IPS-11a (cell line): ENCODE data around the gene INSR.
"Not testable (repeated sequence)": the region's sequence is repeated elsewhere in the genome, so short reads cannot be mapped to it uniquely, and the experiment has no call there.

Source experiments
- H3K4me3 ChIP-seq: one replicate; pipeline ENCODE4 v1.5.1; 2013; ENCODE audit warnings: low read depth, low read length, control low read depth

The INSR gene

DNA sequence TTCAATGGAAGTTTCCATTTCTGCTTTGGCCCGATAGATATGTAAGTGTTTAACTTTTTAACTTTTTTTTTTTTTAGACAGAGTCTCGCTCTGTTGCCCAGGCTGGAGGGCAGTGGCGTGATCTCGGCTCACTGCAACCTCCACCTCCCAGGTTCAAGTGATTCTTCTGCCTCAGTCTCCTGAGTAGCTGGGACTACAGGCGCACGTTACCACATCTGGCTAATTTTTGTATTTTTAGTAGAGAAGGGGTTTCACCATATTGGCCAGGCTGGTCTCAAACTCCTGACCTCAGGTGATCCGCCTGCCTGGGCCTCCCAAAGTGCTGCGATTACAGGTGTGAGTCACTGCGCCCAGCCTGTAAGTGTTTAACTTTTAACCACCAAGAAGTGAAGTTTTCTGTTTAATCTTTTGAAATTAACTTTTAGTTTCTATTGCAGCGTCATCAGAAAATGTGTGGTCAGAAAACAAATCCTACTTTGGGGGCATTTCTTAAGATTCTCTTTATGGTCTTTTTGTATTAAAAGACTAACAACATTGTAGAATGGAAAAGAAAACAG is 147.0 kb downstream of the INSR start:
- H3K4me3 ChIP-seq, result not testable (repeated sequence)

DNA sequence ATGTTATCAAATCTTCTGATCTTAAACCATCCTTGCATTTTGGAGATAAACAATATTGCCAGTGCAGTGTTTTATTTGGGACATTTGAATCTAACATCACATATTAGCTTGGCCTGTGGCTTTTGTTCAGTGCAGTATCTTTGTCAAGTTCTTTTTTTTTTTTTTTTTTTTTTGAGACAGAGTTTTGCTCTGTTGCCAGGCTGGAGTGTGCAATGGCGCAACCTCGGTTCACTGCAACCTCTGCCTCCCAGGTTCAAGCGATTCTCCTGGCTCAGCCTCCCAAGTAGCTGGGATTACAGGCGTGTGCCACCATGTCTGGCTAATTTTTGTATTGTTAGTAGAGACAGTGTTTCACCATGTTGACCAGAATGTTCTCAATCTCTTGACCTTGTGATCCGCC is 148.1 kb downstream of the INSR start:
- not testable (repeated sequence) for H3K4me3 ChIP-seq

DNA sequence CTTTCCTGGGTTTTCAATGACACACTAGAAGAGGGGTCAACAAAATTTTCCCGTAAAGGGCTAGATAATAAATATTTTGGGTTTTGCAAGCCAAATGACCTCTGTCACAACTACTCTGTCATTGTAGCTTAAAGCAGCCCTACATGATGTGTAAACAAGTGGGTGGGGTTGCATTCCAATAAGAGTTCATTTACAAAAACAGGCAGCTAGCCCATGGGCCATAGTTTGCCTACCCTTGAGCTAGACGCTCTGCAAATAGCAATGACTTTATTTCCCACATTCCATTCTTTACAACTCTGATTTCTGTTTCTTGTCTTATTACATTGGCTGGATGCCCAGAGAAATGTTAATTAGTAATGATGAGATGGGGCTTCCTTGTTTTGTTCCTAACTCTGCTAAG is 148.7 kb downstream of the INSR start:
- H3K4me3 ChIP-seq, result no peak overlapping the region

DNA sequence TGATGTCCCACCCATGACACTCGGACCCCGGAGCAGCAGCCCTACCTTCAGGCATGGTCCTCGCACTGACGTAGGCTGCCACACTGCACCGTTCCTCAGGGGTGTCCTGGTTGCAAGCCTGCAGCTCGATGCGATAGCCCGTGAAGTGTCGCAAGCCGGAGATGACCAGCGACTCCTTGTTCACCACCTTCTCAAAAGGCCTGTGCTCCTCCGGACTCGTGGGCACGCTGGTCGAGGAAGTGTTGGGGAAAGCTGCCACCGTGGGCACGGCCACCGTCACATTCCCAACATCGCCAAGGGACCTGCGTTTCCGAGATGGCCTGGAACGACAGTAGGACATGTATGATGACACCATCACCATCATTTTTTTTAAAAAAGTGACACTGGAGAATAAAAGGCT is 151.4 kb downstream of the INSR start:
- H3K4me3 ChIP-seq, result no peak overlapping the region

DNA sequence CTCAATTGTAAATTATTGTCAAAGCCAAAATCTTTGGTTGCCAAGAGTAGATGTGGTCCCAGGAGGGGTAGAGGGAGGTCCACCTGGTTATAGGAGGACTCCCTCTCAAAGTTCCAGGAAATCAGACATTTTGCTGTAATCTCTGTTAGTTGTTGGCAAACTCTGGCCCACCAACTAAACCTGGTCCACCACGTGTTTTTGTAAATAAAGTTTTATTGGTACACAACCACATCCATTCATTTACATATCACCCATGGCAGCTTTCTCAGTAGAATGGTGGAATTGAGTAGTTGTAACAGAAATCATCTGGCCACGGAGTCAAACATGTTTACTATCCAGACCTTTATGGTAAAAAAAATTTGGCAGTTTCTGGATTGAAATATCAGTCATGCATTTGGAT is 154.1 kb downstream of the INSR start:
- no peak overlapping the region for H3K4me3 ChIP-seq

DNA sequence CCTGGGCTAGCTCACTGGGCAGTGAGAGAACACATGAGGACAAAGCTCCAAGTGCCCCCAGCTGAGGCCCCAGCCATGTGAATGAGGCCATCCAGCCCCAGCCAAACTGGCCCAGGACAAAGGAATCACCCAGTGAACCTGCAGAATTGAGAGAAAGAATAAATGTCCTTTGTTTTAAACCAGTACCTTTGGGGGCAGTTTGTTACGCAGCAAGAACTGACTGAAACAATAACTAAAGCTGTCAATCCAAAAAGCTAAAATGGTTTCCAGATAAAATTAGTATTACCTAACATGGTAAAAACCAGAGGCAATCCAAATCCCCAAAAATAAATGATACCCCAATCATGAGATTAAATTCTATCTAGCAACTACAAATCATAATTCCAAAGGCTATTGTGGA is 155.1 kb downstream of the INSR start:
- no peak overlapping the region for H3K4me3 ChIP-seq

DNA sequence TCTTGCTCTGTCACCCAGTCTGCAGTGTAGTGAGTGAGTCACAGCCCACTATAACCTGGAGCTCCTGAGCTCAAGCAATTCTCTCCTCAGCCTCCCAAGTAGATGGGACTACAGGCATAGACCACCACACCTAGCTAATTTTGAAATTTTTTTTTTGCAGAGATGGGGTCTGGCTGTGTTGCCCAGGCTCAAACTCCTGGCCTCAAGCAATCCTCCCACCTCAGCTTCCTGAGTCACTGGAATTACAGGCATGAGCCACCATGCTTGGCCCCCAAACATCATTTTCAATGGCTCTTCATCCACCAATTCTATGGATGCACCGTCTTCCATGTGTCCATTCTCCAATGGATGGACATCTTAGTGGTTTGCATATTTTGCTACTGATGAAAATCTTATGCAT is 155.8 kb downstream of the INSR start:
- no peak overlapping the region for H3K4me3 ChIP-seq

DNA sequence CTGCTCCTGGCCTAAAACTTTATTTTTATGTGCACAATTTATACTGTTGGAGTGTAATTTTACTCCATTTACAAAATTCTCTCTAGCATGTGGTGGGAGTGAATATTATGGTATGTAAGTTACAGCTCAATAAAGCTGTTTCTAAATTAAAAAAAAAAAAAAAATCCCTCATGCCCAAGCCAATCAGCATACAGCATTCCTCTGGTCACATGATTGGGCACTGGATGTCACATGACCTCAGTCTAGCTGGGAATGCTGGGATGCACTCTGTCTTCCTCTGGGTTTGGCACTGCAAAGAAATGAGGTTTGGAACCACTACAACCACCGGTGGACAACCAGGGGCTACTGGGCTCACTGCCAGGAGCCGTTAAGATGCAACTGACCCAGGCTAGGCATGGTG is 157.1 kb downstream of the INSR start:
- no peak overlapping the region for H3K4me3 ChIP-seq

DNA sequence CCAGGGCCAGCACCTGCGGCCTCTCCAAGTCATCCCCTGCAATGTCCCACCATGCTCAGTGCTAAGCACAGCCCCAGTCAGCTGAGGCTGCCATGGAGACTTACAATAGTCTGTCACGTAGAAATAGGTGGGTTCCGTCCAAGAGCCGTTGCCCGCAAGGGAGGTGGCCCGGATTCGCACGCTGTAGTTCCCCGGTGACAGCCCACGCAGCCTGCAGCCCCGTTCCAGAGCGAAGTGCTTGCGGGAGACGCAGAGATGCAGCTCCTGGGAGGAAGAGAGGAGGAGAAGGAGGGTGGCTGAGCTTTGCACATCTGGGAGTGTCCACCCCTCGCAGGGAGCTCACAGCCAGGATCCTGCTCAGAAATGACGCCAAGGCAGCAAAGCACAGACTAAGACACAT is 162.2 kb downstream of the INSR start:
- no peak overlapping the region for H3K4me3 ChIP-seq

DNA sequence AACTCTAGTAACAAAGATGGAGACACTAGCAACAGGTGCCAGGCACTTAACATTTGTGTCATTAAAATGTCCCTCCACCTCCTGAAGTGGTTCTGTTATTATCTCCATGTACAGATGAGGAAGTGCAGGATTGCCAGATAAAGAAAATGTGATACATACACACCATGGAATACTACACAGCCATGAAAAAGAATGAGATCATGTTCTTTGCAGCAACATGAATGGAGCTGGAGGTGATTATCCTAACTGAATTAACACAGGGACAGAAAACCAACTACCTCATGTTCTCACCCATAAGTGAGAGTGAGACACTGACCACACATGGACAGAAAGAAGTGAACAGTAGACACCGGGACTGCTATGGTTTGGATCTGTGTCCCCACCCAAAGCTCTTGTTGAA is 164.2 kb downstream of the INSR start:
- no peak overlapping the region for H3K4me3 ChIP-seq

DNA sequence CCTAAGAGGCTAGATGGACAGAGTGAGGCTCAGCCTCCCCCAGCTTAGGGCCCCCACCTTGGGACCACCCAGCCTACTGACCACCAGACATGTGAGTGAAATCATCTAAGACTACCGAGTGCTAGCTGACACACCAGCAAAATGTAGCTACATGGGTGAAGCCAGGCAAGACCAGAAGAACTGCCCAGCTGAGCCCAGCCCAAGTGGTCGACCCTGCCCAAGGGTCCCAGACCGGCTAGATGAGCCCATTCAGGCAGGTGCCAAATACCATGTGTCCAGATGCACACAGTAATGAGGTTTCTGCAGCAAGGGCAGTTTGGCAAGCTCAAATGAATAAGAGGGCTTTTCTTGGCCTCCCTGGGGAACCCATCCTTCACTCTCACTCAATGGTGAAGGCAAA is 168.1 kb downstream of the INSR start:
- no peak overlapping the region for H3K4me3 ChIP-seq

DNA sequence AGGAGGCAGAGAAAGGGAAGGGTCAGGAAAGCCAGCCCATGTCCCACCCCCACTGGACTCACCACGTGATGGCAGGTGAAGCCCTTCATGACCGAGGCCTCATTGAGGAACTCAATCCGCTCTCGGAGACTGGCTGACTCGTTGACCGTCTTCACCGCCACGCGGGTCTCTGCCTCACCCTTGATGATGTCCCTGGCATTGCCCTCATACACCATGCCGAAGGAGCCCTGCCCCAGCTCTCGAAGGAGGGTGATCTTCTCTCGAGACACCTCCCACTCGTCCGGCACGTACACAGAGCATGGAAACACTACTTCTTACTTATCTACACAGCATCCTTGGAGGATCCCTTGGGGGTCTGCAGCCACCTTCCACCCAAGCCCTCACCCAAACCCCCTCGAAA is 169.0 kb downstream of the INSR start:
- H3K4me3 ChIP-seq, result no peak overlapping the region

DNA sequence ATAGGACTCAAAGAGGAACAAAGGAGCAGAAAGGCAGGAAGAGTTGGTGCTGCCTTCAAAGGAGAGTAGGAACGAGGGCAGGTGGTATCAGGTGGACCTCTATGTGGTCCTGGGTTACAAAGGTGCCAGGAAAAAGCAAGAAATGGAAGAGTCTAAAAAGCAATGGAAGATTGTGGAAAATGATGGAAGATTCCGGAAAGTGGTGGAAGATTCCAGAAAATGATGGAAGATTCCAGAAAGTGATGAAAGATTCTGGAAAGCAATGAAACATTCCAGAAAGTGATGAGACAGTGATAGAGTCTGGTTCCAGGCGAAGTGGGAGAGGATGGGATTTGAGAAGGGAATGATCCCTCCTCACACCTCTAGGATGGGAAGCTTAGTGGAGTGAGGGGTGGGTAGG is 169.4 kb downstream of the INSR start:
- H3K4me3 ChIP-seq, result no peak overlapping the region

DNA sequence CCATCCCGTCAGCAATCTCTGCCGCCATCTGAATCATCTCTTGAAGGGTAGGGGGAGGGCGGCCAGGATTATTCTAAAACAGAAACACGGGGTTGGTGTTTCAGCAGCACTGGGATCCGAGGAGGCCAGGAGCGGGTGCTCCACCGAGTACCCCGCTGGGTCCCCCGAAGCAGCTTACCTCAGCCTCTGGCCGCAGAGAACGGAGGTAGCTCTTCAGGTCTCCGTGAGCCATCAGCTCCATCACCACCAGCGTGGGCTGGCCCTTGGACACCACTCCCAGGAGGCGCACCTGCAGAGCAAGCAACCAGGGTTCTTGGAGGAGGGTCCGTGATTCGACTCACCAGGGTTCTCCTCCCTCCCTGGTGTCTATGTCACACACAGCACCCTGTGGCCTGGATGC is 171.5 kb downstream of the INSR start:
- H3K4me3 ChIP-seq, result no peak overlapping the region

DNA sequence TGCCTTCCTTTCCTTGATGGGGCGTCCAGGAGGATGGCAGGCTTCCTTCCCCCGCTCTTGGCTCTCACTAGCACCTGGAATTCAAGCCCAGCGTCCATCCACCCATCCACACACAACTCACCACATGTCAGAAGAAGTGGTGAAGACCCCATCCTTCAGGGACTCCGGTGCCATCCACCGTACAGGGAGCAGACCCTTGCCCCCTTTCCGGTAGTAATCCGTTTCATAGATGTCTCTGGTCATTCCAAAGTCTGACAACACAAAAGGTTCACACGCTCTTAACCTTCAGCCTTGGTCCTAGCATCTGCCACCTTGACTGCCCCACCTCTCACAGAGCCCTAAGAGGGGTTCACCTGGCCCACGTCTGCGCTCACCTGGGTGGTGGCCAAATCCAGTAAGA is 173.7 kb downstream of the INSR start:
- no peak overlapping the region for H3K4me3 ChIP-seq

DNA sequence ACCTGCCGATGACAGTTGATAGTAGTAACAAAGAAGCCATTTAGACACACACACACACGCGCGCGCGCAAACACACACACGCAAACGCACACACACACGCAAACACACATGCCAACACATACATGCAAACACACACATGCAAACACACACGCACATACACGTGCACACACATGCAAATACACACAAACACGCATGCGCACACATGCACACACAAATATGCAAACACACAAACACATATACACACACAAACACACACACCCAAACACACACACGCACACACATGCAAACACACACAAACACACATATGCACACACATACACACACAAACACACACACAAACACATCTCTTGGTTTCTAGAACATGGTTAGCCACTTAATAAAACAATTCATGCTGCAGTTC is 174.6 kb downstream of the INSR start:
- no peak overlapping the region for H3K4me3 ChIP-seq

DNA sequence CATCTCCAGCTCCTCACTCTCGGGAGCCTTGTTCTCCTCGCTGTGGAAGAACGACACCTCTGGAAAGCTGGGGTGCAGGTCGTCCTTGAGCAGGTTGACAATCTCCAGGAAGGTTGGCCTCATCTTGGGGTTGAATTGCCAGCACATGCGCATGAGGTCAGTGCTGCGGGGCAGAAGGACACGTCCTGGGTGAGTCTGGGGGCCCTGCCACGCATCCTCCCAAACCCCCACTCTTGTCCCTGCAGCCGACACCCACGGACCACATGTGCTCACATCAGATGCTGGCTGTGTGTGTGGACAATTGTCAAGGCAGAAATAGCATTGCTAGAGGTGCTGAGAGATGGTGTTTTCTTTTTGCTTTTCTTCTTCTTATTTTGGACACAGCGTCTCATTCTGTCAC is 177.0 kb downstream of the INSR start:
- no peak overlapping the region for H3K4me3 ChIP-seq

DNA sequence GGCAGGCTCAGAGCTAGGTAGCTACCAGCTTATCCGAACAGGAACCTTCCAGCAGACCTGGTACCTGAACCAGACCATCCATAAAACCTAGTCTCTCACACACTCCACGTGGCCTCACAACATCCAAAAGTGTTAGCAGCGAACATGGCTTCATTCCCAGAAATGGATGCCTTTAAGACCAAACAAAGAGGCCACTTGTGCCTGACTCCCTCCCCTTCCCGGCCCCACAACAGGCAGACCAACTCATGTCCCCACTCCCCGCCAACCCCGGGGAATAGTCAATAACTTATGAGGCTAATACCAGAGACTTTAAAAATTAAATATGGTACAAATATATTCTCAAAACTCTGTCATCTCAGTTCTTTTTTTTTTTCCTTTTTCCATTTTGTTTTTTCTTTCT is 178.5 kb downstream of the INSR start:
- H3K4me3 ChIP-seq, result no peak overlapping the region

DNA sequence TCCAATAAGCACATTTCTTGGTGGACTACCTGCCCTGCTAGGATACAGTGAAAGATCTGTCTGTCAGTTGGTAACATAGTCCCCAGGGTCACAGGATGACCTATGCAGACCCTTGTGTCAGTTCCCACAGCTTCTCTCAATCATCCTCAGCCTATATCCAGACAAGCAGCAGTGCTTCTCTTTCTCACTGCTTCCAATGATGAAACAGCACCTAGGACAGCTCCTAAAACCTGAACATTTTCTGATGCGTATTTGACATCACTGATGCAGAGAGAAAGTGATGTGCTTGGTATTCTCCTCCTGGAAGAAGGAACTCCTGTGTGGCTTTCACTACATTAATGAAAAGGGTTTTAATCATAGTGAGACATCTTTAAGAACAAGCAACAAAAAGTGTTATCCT is 181.0 kb downstream of the INSR start:
- H3K4me3 ChIP-seq, result no peak overlapping the region

DNA sequence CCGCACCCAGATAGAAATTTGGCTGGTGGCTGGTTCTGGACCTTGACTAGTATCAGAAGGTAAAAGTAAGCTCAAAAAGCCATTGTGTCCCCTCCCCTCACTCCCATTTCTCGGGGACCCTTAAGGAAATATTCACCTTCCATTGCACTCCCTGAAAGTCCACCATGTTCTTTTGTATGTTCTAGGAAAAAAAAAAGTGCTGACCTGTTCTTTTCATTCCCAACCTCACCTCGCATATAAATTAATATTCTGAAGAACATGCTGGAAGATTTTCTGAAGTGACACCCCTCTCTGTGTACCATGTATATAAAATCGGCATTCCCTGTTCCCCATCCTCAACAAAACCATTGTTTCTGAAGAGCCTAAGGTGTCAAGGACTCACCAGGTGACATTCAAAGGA is 181.5 kb downstream of the INSR start:
- H3K4me3 ChIP-seq, result no peak overlapping the region

DNA sequence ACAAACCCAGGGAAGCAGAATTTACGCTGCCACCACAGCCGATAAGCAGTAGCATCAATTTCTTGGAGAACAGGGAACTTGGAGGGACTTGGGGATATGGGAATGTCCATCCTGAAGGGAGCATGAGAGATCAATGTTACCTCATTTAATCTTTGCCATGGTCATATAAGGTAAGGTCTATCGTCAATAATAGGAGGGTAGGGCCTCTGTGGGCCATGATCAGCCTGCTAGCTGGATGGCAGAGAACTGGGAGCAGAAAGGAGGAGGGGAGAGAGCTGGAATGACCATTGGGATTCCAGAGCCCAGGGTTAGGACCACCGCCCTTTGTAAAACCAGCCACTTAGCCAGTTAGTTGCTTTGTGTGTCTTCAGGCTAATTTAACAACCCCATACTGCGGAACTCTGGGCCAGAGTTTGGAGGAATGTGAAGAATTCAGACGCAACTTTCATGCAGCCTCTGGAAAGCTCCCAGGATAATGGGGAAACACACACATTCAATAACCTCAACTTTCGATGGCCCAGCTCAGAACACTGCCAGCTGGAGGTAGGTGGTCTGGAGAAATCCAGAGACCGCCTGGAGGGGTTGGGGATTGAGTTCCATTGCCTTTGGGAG is 184.4 kb downstream of the INSR start:
- H3K4me3 ChIP-seq, result no peak overlapping the region

DNA sequence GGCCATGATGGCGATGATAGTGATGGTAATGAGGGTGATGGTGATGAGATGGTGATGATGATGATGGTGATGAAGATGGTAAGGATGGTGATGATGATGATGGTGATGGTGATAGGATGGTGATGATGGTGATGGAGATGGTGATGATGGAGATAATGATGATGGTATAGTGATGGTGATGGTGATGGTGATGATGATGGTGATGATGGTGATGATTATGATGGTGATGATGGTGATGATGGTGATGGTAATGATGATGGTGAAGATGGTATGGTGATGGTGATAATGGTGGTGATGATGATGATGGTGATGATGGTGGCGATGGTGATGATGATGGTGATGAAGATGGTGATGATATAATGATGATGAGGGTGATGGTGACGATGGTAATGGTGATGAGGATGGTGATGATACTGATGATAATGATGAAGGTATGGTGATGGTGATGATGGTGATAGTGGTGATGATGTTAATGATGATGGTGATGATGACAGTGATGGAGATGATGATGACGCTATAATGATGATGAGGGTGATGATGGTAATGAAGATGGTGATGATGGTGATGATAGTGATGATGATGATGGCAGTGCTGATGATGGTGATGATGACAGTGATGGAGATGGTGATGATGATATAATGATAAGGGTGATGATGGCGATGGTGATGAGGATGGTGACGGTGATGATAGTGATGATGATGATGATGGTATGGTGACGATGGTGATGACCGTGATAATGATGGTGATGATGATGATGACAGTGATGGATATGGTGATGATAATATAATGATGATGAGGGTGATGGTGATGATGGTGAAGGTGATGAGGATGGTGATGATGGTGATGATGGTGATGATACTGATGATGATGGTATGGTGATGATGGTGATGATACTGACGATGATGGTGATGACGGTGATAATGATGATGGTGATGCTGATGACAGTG is 187.2 kb downstream of the INSR start:
- H3K4me3 ChIP-seq, result no peak overlapping the region
